K562 (cell line): Measurements from ENCODE around the gene DENR. TPM values are rescaled to one million over a fixed set of nuclear protein-coding genes. Genes with fewer than 3 reads are reported as not detected.

Experiments
- ATAC-seq: fragments of 200-7000 bp; cut with Tn5 transposase; 3 replicates; pipeline ENCODE4 v1.9.1; 2020; ENCODE audit warnings: moderate library complexity
- BruUV-seq: library from RNA; stranded (reverse); fragments of 400-500 nt; replicated peaks from 2 replicates; lab custom pipeline; 2021; lab: Mats Ljungman, UMichigan
- CTCF ChIA-PET: fragments of 300-600 bp; formaldehyde crosslinking; extraction: SDS; loops from one replicate; lab custom pipeline; 2021; ENCODE audit warnings: low intra/inter-chr PET ratio; lab: Yijun Ruan, JAX
- POLR2A ChIA-PET: fragments of 300-600, 350-650 bp; sonication (Branson Sonifier 250); formaldehyde crosslinking; extraction: SDS; loops from one replicate; lab custom pipeline; 2021; ENCODE audit warnings: antibody characterized with exemption, inconsistent platforms; lab: Yijun Ruan, JAX
- DNase-seq, 4 experiments: peaks; one replicate each; pipeline versions ENCODE4 v3.0.0 to v3.0.0-alpha.2; 2011 to 2018; ENCODE audit warnings: low spot score in 3 of 4, mixed read lengths in 3 of 4; ENCODE audit errors: extremely low read depth in 1 of 4
- FAIRE-seq: peaks from 2 replicates; lab custom pipeline; 2011; peaks lifted over from hg19 to GRCh38; lab: Jason Lieb, UNC
- H2AFZ ChIP-seq: 2 replicates; pipeline ENCODE4 v1.6.0; 2011; ENCODE audit warnings: low read depth, low read length, control low read depth, inconsistent platforms
- H3K27ac ChIP-seq: fragments of 200-600 bp; 3 replicates; pipeline ENCODE4 v1.8.0; 2011; ENCODE audit warnings: low read depth, mild to moderate bottlenecking, control low read depth, inconsistent platforms, low read length, moderate library complexity, mixed read lengths; ENCODE audit errors: extremely low read depth
- H3K27me3 ChIP-seq, 2 experiments: fragments of 300-600 bp in 1 of 2; 2 replicates in 1 of 2; 3 replicates in 1 of 2; pipeline versions ENCODE4 v1.6.0 to v1.8.0; 2011; ENCODE audit warnings: inconsistent platforms in 2 of 2, low read length in 2 of 2, mild to moderate bottlenecking in 1 of 2, mixed read lengths in 1 of 2, moderate library complexity in 1 of 2; ENCODE audit not compliant: control insufficient read depth in 2 of 2, insufficient read depth in 2 of 2
- H3K36me3 ChIP-seq: fragments of 300-600 bp; 3 replicates; pipeline ENCODE4 v1.8.0; 2011; ENCODE audit warnings: mild to moderate bottlenecking, low read length, inconsistent platforms; ENCODE audit not compliant: control insufficient read depth, insufficient read depth
- H3K4me1 ChIP-seq, 2 experiments: fragments of 200-600 bp in 1 of 2; replicated peaks in 1 of 2; 2 replicates in 1 of 2; 3 replicates in 1 of 2; pipeline versions ENCODE4 v1.5.1 to v1.8.0; 2011; ENCODE audit warnings: inconsistent platforms in 2 of 2, low read length in 2 of 2, mild to moderate bottlenecking in 1 of 2, mixed read lengths in 1 of 2, moderate library complexity in 1 of 2; ENCODE audit not compliant: control insufficient read depth in 2 of 2, insufficient read depth in 2 of 2
- H3K4me2 ChIP-seq: 2 replicates; pipeline ENCODE4 v1.6.1; 2011; ENCODE audit warnings: low read length, control low read depth, inconsistent platforms, mixed read lengths; ENCODE audit not compliant: insufficient read depth
- H3K4me3 ChIP-seq: fragments of 200-600 bp; sonication (generic), shearing (Covaris generic); 2 replicates; pipeline ENCODE4 v1.5.1; 2016; ENCODE audit warnings: control low read depth, inconsistent platforms
- H3K79me2 ChIP-seq: fragments of 200-600 bp; 3 replicates; pipeline ENCODE4 v1.8.0; 2011; ENCODE audit warnings: low read length, inconsistent platforms; ENCODE audit not compliant: control insufficient read depth, insufficient read depth
- H3K9ac ChIP-seq, 2 experiments: 2 replicates each; pipeline versions ENCODE4 v1.6.0 to v1.6.1; 2011; ENCODE audit warnings: low read depth in 2 of 2, low read length in 2 of 2, control low read depth in 1 of 2, inconsistent platforms in 1 of 2, mild to moderate bottlenecking in 1 of 2, mixed read lengths in 1 of 2; ENCODE audit not compliant: insufficient read depth in 1 of 2
- H3K9me1 ChIP-seq: one replicate; pipeline ENCODE4 v1.6.0; 2011; ENCODE audit warnings: inconsistent platforms, mild to moderate bottlenecking, low read length, moderate library complexity; ENCODE audit not compliant: control insufficient read depth, insufficient read depth
- H3K9me3 ChIP-seq: replicated peaks from 2 replicates; pipeline ENCODE4 v1.5.1; 2011; ENCODE audit warnings: low read depth, low read length, inconsistent platforms; ENCODE audit not compliant: control insufficient read depth, insufficient read depth
- H4K20me1 ChIP-seq: replicated peaks from 2 replicates; pipeline ENCODE4 v1.6.1; 2011; ENCODE audit warnings: low read length, inconsistent platforms, mixed read lengths; ENCODE audit not compliant: control insufficient read depth, insufficient read depth
- CREBBP ChIP-seq: IDR thresholded peaks from one replicate; pipeline ENCODE4 v1.6.1; 2012; ENCODE audit warnings: low read depth, mild to moderate bottlenecking, control low read depth, inconsistent platforms, low read length
- EWSR1 ChIP-seq: fragments of 450-650 bp; IDR thresholded peaks from 2 replicates; pipeline ENCODE4 v1.6.1; 2018; ENCODE audit warnings: borderline replicate concordance, mild to moderate bottlenecking, low read depth, moderate library complexity; ENCODE audit not compliant: partially characterized antibody
- JUND ChIP-seq, 2 experiments: IDR thresholded peaks; 2 replicates in 1 of 2; 3 replicates in 1 of 2; pipeline ENCODE4 v1.6.1; 2011; ENCODE audit warnings: borderline replicate concordance in 2 of 2, low read depth in 2 of 2, low read length in 2 of 2, improper control_type of control experiment in 1 of 2, missing biosample characterization in 1 of 2, missing genetic modification characterization in 1 of 2, missing genetic modification reagents in 1 of 2
- OTX1 ChIP-seq: fragments of 450-650 bp; formaldehyde crosslinking; IDR thresholded peaks from 2 replicates; pipeline ENCODE4 v1.4.0; 2022; ENCODE audit warnings: mild to moderate bottlenecking
- SIX5 ChIP-seq, 2 experiments: IDR thresholded peaks; 2 replicates each; pipeline ENCODE4 v1.6.1; 2011; ENCODE audit warnings: low read length in 2 of 2, borderline replicate concordance in 1 of 2, low read depth in 1 of 2, mild to moderate bottlenecking in 1 of 2, moderate library complexity in 1 of 2; ENCODE audit not compliant: insufficient read depth in 1 of 2
- ZBTB1 ChIP-seq: sonication (generic); formaldehyde crosslinking; IDR thresholded peaks from 2 replicates; pipeline ENCODE4 v1.8.1; 2023; ENCODE audit warnings: missing genetic modification reagents, low read depth, mild to moderate bottlenecking, borderline replicate concordance
- ZC3H4 ChIP-seq: sonication (generic); formaldehyde crosslinking; IDR thresholded peaks from 2 replicates; pipeline ENCODE4 v1.9.0; 2021; ENCODE audit warnings: missing genetic modification reagents, borderline replicate concordance
- WGBS: fragments of 100-300 bp; shearing (Covaris generic); methylation state at CpG from one replicate; pipeline ENCODE4 v1.1.6; 2016; ENCODE audit warnings: low coverage, mixed read lengths; ENCODE audit not compliant: insufficient coverage; ENCODE audit errors: missing lambda C conversion rate; 5-methylcytosine and 5-hydroxymethylcytosine counted together
- in situ Hi-C: fragments of 300-500 bp; cut with MboI; formaldehyde crosslinking; loops from 4 replicates; pipeline ENCODE4 v1.15.0; 2018; ENCODE audit warnings: inconsistent platforms, mixed read lengths
- intact Hi-C: fragments of 100-400 bp; cut with micrococcal nuclease; formaldehyde crosslinking; loops from 2 replicates; pipeline ENCODE4 v1.14.2; 2022
- polyA plus RNA-seq, 8 experiments: library from polyadenylated mRNA; depleted of rRNA in 4 of 8; stranded (reverse) in 5 of 8; unstranded in 3 of 8; fragments of >200 nt; fragmentation: Nextera tagmentation in 2 of 8; fragmentation: Illumina TruSeq in 1 of 8; extraction: Ambion mirVana in 2 of 8; extraction: Trizol in 1 of 8; gene quantifications; 2 replicates each; pipeline versions ENCODE4 v1.2.1 to v1.2.3, GENCODE V29; 2011 to 2014; ENCODE audit warnings: inconsistent platforms in 1 of 8, missing spikeins in 1 of 8
- total RNA-seq, 7 experiments: library from RNA; depleted of rRNA in 6 of 7; stranded (reverse); fragments of >200 nt in 6 of 7; fragmentation: Illumina TruSeq in 2 of 7; extraction: Trizol in 2 of 7; gene quantifications; 2 replicates each; pipeline versions ENCODE4 v1.2.1 to v1.2.3, GENCODE V29; 2011 to 2021; ENCODE audit warnings: low replicate concordance in 1 of 7

Gene DENR
- total and polyA plus RNA-seq, 9 of the 15 experiments (the other 6 are each of a cell fraction or from before 2014, with no cell fraction given): 32.5 to 77.4 (median 54.7) TPM

DNA sequence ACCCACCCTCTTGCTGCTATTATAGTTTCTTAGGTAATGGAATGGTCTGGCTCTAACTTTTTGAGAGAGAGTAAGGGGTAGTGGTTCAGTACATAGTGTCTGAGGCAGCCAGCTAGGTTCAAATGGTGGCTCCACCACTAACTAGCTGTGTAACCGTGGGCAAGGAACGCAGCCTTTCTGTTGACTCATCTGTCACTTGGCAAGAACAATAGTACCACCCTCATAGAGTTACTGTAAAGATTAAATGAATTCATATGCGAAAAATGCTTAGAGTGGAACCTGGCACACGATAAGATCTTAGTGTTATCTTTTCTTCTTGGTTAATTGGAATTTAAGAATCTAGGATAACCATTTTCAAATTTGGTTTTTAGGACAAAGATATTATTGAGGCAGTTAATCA is 35.8 kb downstream of the DENR start:
- no peak overlapping the region for H3K9ac ChIP-seq
- no peak overlapping the region for H3K4me2 ChIP-seq
- BruUV-seq: no TSS peak
- intact Hi-C loops (no loop called here), in situ Hi-C loops (no loop called here)
- H3K27me3 ChIP-seq: no peaks in the 10 kb centered on the region
- peaks cover 4 to 5% of the 10 kb centered on the region in 2 experiments; a peak in 2 of 5 replicates for H3K4me1 ChIP-seq
- H4K20me1 ChIP-seq: no peaks in the 10 kb centered on the region
- DNase-seq (no peak), FAIRE-seq (no peak), ATAC-seq (no peak)
- H3K9me1 ChIP-seq: no peaks in the 10 kb centered on the region
- WGBS: 54% methylated on average over 4 of the region's 4 CpGs
- no peaks in the 10 kb centered on the region for H3K36me3 ChIP-seq
- no peaks in the 10 kb centered on the region for H3K9me3 ChIP-seq
- no peak overlapping the region for H3K4me3 ChIP-seq
- H3K79me2 ChIP-seq: no peaks in the 10 kb centered on the region
- H3K27ac ChIP-seq: no peak overlapping the region
- POLR2A ChIA-PET: interaction anchor here (1.0 kb wide), 1 partner anchor 11 kb away, joined by 3 read pairs; no protein-coding TSS in a partner anchor
- no peak overlapping the region for H2AFZ ChIP-seq
- CTCF ChIA-PET: no interaction called here
- TF ChIP-seq ZC3H4 (CRISPR knock-in tag) (no peak), CREBBP (no peak), ZBTB1 (CRISPR knock-in tag) (no peak), JUND (IDR thresholded peaks at IDR 0.05; ENCODE audit: borderline replicate concordance, low read depth, low read length) (no peak), JUND (tag; IDR thresholded peaks at IDR 0.05; ENCODE audit: borderline replicate concordance, low read depth, low read length) (no peak), SIX5 (IDR thresholded peaks at IDR 0.05; ENCODE audit: borderline replicate concordance in 1 of 2, insufficient read depth in 1 of 2, low read depth in 1 of 2, low read length in 2 of 2) (no peak), OTX1 (CRISPR knock-in tag) (no peak), EWSR1 (no peak)
- TF ChIP-seq, all 486 proteins: peak for 0
